ENCODE results near the gene PNKD.

Gene PNKD

GRCh38 chr2:218345491-218346236, 75.3 kb downstream of the PNKD start:
- DNase-seq = no peak

DNA sequence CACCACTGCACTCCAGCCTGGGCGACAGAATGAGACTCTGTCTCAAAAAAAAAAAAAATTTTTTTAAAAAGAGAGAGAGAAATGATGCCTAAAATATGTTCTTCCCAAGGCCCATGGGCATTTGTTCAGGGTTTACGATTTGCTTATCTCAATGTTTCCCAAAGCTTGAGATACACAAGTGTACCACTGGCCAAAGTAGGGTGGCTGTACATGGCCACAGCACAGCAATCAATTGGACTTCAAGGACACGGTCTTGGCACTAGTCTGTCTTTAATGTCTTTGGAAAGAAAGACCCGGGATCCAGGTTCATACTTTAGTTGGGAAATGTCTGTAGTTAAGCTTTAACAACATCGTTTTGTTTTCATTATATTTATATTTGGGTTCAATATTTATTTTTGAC, 76.9 kb downstream of the PNKD start:
- DNase-seq = no peak

DNA sequence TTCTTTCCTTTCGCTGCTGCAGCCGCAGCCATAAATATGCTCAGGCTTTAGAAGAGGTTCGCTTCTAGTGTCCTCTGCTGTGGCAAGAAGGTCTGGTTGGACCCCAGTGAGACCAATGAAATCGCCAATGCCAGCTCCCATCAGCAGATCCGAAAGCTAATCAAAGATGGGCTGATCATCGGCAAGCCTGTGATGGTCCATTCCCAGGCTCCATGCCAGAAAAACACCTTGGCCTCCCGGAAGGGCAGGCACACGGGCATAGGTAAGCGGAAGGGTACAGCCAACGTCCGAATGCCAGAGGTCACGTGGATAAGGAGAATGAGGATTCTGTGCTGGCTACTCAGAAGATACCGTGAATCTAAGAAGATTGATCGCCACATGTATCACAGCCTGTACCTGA, 83.7 kb downstream of the PNKD start:
- no peak for DNase-seq

GRCh38 chr2:218354850-218355443, 84.6 kb downstream of the PNKD start:
- DNase-seq = no peak

- no peak for DNase-seq
Measured at GRCh38 chr2:218357236-218358177, 87.2 kb downstream of the PNKD start.

DNA sequence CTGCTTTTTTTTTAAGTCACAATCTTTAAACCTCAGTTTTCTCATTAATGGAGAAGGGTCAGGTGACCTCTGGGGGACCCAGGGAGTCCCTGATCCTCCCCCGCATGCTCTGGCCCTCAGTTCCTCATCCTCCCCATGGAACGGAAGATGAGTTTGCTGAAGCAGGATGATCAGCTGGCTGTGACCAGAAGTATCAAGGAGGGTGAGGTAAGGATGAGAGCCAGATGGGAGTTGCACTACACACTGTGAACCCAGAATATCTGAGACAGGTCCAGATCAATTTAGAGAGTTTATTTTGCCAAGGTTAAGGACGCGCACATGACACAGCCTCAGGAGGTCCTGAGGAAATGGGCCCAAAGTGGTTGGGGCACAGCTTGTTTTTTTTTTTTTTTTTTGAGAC, 90.1 kb downstream of the PNKD start:
- DNase-seq = no peak

DNA sequence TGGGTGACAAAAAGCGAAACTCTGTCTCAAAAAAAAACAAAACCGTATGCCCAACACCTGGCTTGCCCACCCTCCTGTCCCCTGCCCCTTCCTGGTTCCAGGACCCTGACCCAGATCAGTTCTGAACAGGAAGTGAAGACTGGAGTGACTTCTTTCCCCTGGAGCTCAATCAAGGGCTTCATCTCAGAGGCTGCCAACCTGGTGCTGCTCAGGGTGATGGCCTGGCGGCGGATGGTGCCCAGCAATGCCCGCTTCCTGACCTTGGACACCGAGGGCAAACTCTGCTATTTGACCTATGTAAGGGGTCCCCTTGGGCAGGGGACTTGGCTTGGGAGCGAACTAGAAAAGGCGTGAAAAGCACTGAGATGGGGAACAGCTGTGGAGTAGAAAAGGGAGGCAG, 92.3 kb downstream of the PNKD start:
- no peak for DNase-seq

GRCh38 chr2:218363736-218364135, 93.4 kb downstream of the PNKD start:
- DNase-seq = no peak

GRCh38 chr2:218364196-218364595, 93.9 kb downstream of the PNKD start:
- no peak for DNase-seq

DNA sequence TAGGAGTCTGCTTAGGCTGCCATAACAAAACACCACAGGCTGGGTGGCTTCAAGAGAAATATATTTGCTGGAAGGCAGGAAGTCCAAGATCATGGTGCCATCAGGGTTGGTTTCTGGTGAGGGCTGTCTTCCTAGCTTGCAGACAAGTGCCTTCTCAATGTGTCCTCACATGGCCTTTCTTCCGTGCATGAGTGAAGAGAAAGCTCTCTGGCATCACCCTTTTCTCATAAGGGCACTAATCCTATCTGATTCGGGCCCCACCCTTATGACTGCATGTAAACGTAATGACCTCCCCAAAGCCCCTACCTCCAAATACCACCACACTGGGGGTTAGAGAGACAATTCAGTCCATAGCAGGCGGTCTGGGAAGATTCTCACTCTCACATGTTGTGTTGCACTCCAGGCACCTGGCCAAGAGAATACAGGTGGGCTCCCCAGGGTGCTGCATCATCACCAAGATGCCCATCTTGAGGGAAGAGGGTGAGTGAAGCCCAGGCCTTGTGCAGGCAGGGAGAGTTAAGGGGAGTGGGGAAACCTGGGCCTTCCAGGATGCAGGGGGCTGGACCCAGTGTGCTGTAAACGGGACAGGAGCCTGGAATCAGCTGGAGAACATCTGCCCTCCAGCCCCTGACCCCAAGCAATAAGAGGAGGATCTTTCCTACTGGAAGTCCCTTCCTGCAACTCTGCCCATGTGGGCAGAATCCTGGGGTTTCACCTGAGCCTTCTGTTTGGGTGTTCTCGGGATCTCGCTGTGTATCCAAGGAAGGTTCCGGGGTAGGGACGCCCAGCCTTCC, 96.5 kb downstream of the PNKD start:
- DNase-seq = no peak

DNA sequence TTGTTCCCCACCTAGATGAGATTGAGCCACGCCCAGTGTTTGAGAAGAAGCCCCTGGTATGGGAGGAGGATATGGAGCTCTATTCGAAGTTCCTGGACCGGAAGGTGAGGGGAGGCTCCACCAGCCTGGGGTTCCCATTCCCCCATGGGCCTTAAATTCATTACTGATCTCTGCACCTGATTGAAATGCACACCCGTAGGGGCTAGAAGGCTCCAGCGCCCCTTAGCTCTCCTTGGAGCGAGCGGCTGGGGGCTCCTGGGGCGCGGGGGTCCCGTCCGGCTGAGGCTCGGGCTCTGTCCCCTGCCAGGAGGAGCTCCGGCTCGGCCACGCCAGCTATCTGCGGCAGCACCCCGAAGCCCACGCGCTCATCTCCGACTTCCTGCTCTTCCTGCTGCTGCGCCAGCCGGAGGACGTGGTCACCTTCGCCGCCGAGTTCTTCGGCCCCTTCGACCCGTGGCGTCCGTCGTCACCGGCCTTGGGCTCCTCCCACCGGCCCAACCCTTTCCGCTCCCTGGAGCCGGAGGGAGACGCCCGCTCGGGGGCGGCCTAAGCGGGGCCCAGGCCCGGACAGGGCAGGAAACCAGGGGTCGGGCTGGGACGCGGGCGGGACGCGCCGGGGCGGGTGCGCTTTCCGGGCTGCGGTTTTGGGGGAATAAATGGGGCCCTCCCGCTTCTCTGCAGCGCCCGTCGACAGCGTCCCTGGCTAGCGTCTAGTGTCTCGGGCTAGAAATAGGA, 97.3 kb downstream of the PNKD start:
- peak; percentile 66 for DNase-seq

DNA sequence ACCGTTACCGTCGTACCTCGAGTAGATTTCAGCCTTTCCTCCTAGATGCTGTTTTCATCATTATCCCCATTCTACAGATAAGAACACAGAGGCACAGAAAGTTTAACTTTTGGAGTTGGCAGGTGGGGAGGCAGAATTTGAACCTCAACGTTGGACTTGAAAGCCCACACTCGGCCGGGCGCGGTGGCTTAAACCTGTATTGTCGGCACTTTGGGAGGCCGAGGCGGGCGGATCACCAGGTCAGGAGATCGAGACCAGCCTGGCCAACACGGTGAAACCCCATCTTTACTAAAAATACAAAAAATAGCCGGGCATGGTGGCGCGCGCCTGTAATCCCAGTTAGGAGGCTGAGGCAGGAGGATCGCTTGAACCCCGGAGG, 97.8 kb downstream of the PNKD start:
- DNase-seq = no peak

GRCh38 chr2:218368621-218369153, 98.4 kb downstream of the PNKD start:
- DNase-seq = no peak

- DNase-seq = no peak
Measured at GRCh38 chr2:218369330-218369729, 99.0 kb downstream of the PNKD start.

DNA sequence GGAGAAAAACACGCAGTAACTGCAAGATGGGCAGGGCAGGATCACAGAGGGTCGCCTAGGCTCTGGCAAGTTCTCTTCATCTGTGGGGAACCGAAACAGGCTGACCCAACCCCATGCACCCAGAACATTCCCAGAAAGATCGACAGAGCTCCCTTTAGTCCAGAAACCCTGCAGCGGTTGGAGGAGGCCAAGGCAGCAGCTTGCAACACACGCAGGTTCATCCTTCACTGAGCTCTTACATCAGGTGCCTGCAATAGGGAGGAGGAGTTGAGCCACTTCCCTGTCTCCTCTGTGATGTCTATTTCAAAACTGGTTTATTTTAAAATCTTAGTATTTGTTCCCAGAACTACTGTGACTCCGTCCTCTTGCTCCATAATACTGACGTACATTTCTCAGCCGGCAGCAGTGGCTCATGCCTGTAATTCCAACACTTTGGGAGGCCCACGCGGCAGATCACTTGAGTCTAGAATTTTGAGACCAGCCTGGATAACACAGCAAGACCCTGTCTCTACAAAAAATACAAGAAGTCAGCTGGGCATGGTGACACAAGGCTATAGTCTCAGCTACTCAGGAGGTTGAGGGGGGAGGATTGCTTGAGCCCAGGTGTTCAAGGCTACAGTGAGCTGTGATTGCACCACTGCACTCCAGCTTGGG, 100.2 kb downstream of the PNKD start:
- no peak for DNase-seq

GRCh38 chr2:218371983-218372350, 101.6 kb downstream of the PNKD start:
- no peak for DNase-seq

- DNase-seq = no peak
Measured at GRCh38 chr2:218374795-218375194, 104.5 kb downstream of the PNKD start.

DNA sequence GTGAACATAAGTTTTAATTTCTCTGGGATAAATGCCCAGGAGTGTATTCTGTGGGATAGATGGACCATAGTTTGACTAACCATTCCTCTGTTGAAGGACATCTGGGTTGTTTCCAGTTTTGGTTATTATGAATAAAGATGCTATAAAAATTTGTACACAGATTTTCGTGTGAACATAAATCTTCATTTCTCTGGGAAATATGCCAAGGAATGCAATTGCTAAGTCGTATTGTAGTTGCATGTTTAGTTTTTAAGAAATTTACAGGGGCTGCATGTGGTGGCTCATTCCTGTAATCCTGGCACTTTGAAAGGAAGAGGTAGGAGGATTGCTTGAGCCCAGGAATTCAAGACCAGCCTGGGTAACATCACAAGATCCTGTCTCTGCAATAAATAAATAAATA, 104.9 kb downstream of the PNKD start:
- no peak for DNase-seq

GRCh38 chr2:218378053-218378452, 107.7 kb downstream of the PNKD start:
- no peak for DNase-seq

- DNase-seq = no peak
Measured at GRCh38 chr2:218381916-218382366, 111.6 kb downstream of the PNKD start, which contains the start of gene SLC11A1. Gene SLC11A1, plus strand, starts transcription at chr2:218382273. Its CDS starts 96 bp downstream, at chr2:218382369.

- DNase-seq = no peak
Measured at GRCh38 chr2:218382785-218383184, 112.5 kb downstream of the PNKD start.
